HEK293T (cell line): ENCODE data around the gene SLC22A6.

Experiments used
- BHLHE40 ChIP-seq: fragments of 450-650 bp; IDR thresholded peaks from 2 replicates; pipeline ENCODE4 v1.6.1; 2016; ENCODE audit warnings: mild to moderate bottlenecking, moderate library complexity, borderline replicate concordance
- CTBP1 ChIP-seq: fragments of 450-650 bp; IDR thresholded peaks from 2 replicates; pipeline ENCODE4 v1.6.1; 2016; ENCODE audit warnings: borderline replicate concordance
- ELF4 ChIP-seq: fragments of 450-650 bp; IDR thresholded peaks from 2 replicates; pipeline ENCODE4 v1.6.1; 2017; ENCODE audit warnings: antibody characterized with exemption
- FOXA1 ChIP-seq: fragments of 450-650 bp; IDR thresholded peaks from 2 replicates; pipeline ENCODE4 v1.6.1; 2016; ENCODE audit warnings: mild to moderate bottlenecking
- LEF1 ChIP-seq: fragments of 450-650 bp; IDR thresholded peaks from 2 replicates; pipeline ENCODE4 v1.6.1; 2017; ENCODE audit warnings: mild to moderate bottlenecking, borderline replicate concordance
- SP1 ChIP-seq: fragments of 450-650 bp; IDR thresholded peaks from 2 replicates; pipeline ENCODE4 v1.6.1; 2017
- TARDBP ChIP-seq: fragments of 450-650 bp; IDR thresholded peaks from 2 replicates; pipeline ENCODE4 v1.6.1; 2016
- ZNF384 ChIP-seq: fragments of 450-650 bp; IDR thresholded peaks from 2 replicates; pipeline ENCODE4 v1.6.1; 2016

DNA sequence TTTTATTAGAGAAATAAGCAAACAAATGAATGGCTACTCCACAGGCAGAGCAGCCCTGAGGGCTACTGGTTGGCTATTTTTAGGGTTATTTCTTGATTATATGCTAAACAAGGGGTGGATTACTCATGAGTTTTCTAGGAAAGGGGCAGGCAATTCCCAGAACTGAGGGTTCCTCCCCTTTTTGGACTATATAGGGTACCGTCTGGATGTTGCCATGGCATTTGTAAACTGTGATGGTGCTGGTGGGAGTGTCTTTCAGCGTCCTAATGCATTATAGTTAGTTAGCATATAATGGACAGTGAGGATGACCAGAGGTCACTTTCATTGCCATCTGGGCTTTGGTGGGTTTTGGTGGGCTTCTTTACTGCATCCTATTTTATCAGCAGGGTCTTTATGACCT lies 19.2 kb downstream of the SLC22A6 start:
- TF ChIP-seq ZNF384 (no peak), FOXA1 (no peak), TARDBP (no peak), CTBP1 (no peak), SP1 (no peak), LEF1 (no peak), ELF4 (no peak), BHLHE40 (no peak)
